H54 (cell line): Measurements from ENCODE around the gene DPP6.

ENCODE experiments used
- DNase-seq: peaks from one replicate; pipeline ENCODE4 v3.0.0; 2011; ENCODE audit warnings: low spot score, mixed read lengths; ENCODE audit not compliant: insufficient read length
- FAIRE-seq: peaks from 3 replicates; lab custom pipeline; 2011; peaks lifted over from hg19 to GRCh38; lab: Jason Lieb, UNC
- POLR2A ChIP-seq: IDR thresholded peaks from 2 replicates; pipeline ENCODE4 v1.6.1; 2011; ENCODE audit warnings: low read depth, mild to moderate bottlenecking, low read length

Gene DPP6

GRCh38 chr7:154937837-154938236 is 885.6 kb downstream of the DPP6 start:
- no peak for TF ChIP-seq POLR2A
- no peak for DNase-seq
- FAIRE-seq: no peak

- no peak for FAIRE-seq
- TF ChIP-seq POLR2A: no peak
- no peak for DNase-seq
Measured at GRCh38 chr7:154942691-154943090, 890.5 kb downstream of the DPP6 start.
